Kidney tubule cell (primary cell): ENCODE measurements around the gene GRK5.
A peak's percentile ranks its signal among the peaks of the same experiment; 100 is the strongest.

Experiments
- DNase-seq: peaks from one replicate; pipeline ENCODE4 v3.0.0-alpha.2; 2018; ENCODE audit warnings: low spot score

The GRK5 gene

GRCh38 chr10:119319161-119319919 is 112.0 kb downstream of the GRK5 start:
- peak; percentile 96 for DNase-seq

- no peak for DNase-seq
Observed at GRCh38 chr10:119319920-119320258, 112.5 kb downstream of the GRK5 start.

- no peak for DNase-seq
Observed at GRCh38 chr10:119320981-119321380, 113.6 kb downstream of the GRK5 start.

GRCh38 chr10:119323085-119324016 is 116.0 kb downstream of the GRK5 start:
- peak; percentile 54 for DNase-seq

- DNase-seq: no peak
Observed at GRCh38 chr10:119325131-119325530, 117.8 kb downstream of the GRK5 start.

GRCh38 chr10:119326167-119326566 is 118.8 kb downstream of the GRK5 start:
- no peak for DNase-seq

- DNase-seq: no peak
Observed at GRCh38 chr10:119327096-119327745, 119.8 kb downstream of the GRK5 start.

- DNase-seq: no peak
Observed at GRCh38 chr10:119328223-119328622, 120.9 kb downstream of the GRK5 start.

GRCh38 chr10:119330342-119330741 is 123.0 kb downstream of the GRK5 start:
- no peak for DNase-seq

- DNase-seq: no peak
Observed at GRCh38 chr10:119331061-119331460, 123.7 kb downstream of the GRK5 start.

- peak; percentile 79 for DNase-seq
Observed at GRCh38 chr10:119333146-119333792, 125.9 kb downstream of the GRK5 start.

- DNase-seq: no peak
Observed at GRCh38 chr10:119335671-119336353, 128.4 kb downstream of the GRK5 start.

- no peak for DNase-seq
Observed at GRCh38 chr10:119336599-119336998, 129.2 kb downstream of the GRK5 start.

GRCh38 chr10:119337223-119337622 is 129.9 kb downstream of the GRK5 start:
- DNase-seq: no peak

- peak; percentile 35 for DNase-seq
Observed at GRCh38 chr10:119337796-119338432, 130.5 kb downstream of the GRK5 start.

- no peak for DNase-seq
Observed at GRCh38 chr10:119339109-119339508, 131.7 kb downstream of the GRK5 start.

GRCh38 chr10:119340893-119341458 is 133.6 kb downstream of the GRK5 start:
- DNase-seq: no peak

GRCh38 chr10:119341459-119342301 is 134.3 kb downstream of the GRK5 start:
- DNase-seq: peak; percentile 82

GRCh38 chr10:119342335-119342734 is 135.0 kb downstream of the GRK5 start:
- no peak for DNase-seq
